OCI-LY3 (cell line): ENCODE measurements around the gene FERMT3.

Experiments
- H2AFZ ChIP-seq: fragments of 200-600, 300-600 bp; shearing (Covaris generic); 2 replicates; pipeline ENCODE4 v1.6.0; 2014; ENCODE audit warnings: antibody characterized with exemption, low read depth, low read length
- H3K27ac ChIP-seq: fragments of 200-600, 300-600 bp; sonication (generic); 2 replicates; pipeline ENCODE4 v1.5.1; 2014; ENCODE audit warnings: mild to moderate bottlenecking, low read length, moderate library complexity, mixed read lengths
- H3K27me3 ChIP-seq: fragments of 200-600, 300-600 bp; sonication (generic); 2 replicates; pipeline ENCODE4 v1.6.1; 2014; ENCODE audit warnings: low read depth, low read length, mixed read lengths
- H3K36me3 ChIP-seq: fragments of 200-600, 300-600 bp; sonication (generic); replicated peaks from 2 replicates; pipeline ENCODE3; 2014; ENCODE audit warnings: low read depth, low read length, mixed read lengths
- H3K4me1 ChIP-seq: fragments of 300-600, 200-600 bp; sonication (generic); 2 replicates; pipeline ENCODE4 v1.6.1; 2014; ENCODE audit warnings: low read length, mixed read lengths
- H3K4me2 ChIP-seq: fragments of 200-600, 300-600 bp; sonication (generic); 2 replicates; pipeline ENCODE4 v1.6.1; 2014; ENCODE audit warnings: low read length, mixed read lengths
- H3K4me3 ChIP-seq: fragments of 300-600, 200-600 bp; sonication (generic); 2 replicates; pipeline ENCODE4 v1.5.1; 2014; ENCODE audit warnings: antibody characterized with exemption, mild to moderate bottlenecking, low read length, moderate library complexity
- H3K79me2 ChIP-seq: fragments of 300-600, 200-600 bp; shearing (Covaris generic); 2 replicates; pipeline ENCODE4 v1.6.1; 2014; ENCODE audit warnings: mild to moderate bottlenecking, low read length, mixed read lengths
- H3K9ac ChIP-seq: fragments of 300-600, 200-600 bp; shearing (Covaris generic); 2 replicates; pipeline ENCODE4 v1.6.0; 2014; ENCODE audit warnings: mild to moderate bottlenecking, low read length, moderate library complexity
- H3K9me3 ChIP-seq: fragments of 200-600, 300-600 bp; shearing (Covaris generic); 2 replicates; pipeline ENCODE4 v1.6.1; 2014; ENCODE audit warnings: low read length, mixed read lengths; ENCODE audit not compliant: insufficient read depth
- H4K20me1 ChIP-seq: fragments of 200-600, 300-600 bp; sonication (generic); 2 replicates; pipeline ENCODE4 v1.6.1; 2016; ENCODE audit warnings: low read length, mixed read lengths; ENCODE audit not compliant: insufficient read depth
- EZH2phosphoT487 ChIP-seq: fragments of 200-600 bp; shearing (Covaris generic); IDR thresholded peaks from 2 replicates; pipeline ENCODE4 v1.6.1; 2018; ENCODE audit warnings: antibody characterized with exemption, mixed run types, low read depth
- TF ChIP-seq, protein P1 (sequence below): fragments of 200-600, 300-600 bp; sonication (generic); IDR thresholded peaks from 2 replicates; pipeline ENCODE4 v1.5.1; 2014; ENCODE audit warnings: antibody characterized with exemption, low read length, low read depth

Gene FERMT3

GRCh38 chr11:64234647-64235379 is 28.3 kb downstream of the FERMT3 start:
- Histone ChIP-seq H4K20me1 (peaks cover 9% of the 10 kb centered on the region; the same call in 1 of the 2 replicates), H3K4me3 (peak overlapping the region; percentile 94), H3K4me1 (peaks cover 47% of the 10 kb centered on the region), H2AFZ (no peak overlapping the region), H3K27me3 (no peaks in the 10 kb centered on the region), H3K27ac (peak overlapping the region; percentile 35), H3K79me2 (peaks cover 13% of the 10 kb centered on the region), H3K9me3 (no peaks in the 10 kb centered on the region), H3K36me3 (peaks cover 30% of the 10 kb centered on the region), H3K4me2 (peak overlapping the region; percentile 99), H3K9ac (peak overlapping the region; percentile 81)
- TF ChIP-seq EZH2phosphoT487 = no peak
- TF ChIP-seq, protein P1, sequence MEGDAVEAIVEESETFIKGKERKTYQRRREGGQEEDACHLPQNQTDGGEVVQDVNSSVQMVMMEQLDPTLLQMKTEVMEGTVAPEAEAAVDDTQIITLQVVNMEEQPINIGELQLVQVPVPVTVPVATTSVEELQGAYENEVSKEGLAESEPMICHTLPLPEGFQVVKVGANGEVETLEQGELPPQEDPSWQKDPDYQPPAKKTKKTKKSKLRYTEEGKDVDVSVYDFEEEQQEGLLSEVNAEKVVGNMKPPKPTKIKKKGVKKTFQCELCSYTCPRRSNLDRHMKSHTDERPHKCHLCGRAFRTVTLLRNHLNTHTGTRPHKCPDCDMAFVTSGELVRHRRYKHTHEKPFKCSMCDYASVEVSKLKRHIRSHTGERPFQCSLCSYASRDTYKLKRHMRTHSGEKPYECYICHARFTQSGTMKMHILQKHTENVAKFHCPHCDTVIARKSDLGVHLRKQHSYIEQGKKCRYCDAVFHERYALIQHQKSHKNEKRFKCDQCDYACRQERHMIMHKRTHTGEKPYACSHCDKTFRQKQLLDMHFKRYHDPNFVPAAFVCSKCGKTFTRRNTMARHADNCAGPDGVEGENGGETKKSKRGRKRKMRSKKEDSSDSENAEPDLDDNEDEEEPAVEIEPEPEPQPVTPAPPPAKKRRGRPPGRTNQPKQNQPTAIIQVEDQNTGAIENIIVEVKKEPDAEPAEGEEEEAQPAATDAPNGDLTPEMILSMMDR = no peak

DNA sequence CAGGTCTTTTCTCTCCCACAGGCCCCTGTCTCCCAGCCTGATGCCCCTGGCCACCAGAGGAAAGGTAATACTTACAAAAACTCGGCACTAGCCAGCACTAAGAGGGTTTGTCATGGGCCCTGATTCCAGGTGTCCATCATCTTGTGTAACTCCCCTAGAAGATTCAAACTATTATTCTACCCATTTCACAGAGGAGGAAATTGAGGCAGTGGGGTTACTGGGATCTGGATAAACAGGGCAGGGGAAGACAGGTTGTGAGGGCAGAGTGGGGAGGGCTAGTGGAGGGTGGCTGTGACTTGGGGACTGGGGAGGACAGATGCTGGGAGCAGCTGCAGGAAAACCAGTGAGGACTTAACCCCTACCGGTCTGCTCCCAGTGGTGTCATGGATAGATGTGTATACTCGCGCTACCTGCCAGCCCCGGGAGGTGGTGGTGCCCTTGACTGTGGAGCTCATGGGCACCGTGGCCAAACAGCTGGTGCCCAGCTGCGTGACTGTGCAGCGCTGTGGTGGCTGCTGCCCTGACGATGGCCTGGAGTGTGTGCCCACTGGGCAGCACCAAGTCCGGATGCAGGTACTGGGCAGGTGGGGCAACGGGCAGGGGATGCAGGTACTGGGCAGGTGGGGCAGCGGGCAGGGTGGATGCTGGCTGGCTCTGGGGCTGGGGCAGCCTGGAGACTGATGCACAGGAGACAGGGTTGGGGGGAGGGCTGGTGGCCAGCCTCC is 29.1 kb downstream of the FERMT3 start:
- Histone ChIP-seq H3K79me2 (peaks cover 17% of the 10 kb centered on the region), H2AFZ (no peak overlapping the region), H3K4me1 (peaks cover 53% of the 10 kb centered on the region), H3K4me2 (peak overlapping the region; percentile 99), H3K36me3 (peaks cover 31% of the 10 kb centered on the region), H3K27me3 (no peaks in the 10 kb centered on the region), H3K9me3 (no peaks in the 10 kb centered on the region), H3K9ac (peak overlapping the region; percentile 81), H3K27ac (peak overlapping the region; percentile 35; the same call in 1 of the 2 replicates), H3K4me3 (peak overlapping the region; percentile 94), H4K20me1 (peaks cover 9% of the 10 kb centered on the region; the same call in 1 of the 2 replicates)
- no peak for TF ChIP-seq EZH2phosphoT487
- TF ChIP-seq, protein P1 = no peak

DNA sequence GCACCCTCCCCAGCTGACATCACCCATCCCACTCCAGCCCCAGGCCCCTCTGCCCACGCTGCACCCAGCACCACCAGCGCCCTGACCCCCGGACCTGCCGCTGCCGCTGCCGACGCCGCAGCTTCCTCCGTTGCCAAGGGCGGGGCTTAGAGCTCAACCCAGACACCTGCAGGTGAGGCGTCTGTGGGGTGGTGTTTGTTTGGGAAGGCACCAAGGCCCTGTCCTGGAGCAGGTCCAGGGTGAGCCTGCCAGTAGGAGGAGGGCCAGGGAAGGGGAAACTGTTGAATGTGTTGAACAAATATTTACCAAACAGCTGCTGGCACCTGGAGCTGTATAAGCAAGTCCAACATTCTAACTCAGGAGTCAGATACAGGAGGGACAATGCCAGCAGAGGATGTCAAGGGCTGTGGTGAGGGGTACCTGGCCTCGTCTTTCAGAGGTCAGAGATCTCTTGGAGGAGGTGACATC is 31.0 kb downstream of the FERMT3 start:
- no peak for TF ChIP-seq EZH2phosphoT487
- TF ChIP-seq, protein P1 = no peak
- peaks cover 9% of the 10 kb centered on the region; the same call in 1 of the 2 replicates for H4K20me1 ChIP-seq

DNA sequence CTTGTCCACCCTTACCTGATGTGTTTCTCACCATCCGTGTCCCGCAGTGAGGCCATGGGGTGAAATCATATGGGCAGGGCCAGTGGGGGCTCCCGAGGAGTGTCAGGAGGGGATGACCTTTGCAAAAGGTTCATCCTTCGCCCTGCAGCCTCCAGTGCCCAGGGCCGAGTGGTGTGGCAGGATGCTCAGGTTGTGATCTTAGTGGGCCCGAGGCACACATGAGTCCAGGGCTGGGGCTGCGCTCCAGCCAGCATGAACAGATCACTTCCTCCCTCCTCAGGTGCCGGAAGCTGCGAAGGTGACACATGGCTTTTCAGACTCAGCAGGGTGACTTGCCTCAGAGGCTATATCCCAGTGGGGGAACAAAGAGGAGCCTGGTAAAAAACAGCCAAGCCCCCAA is 31.6 kb downstream of the FERMT3 start:
- peak overlapping the region; percentile 48 for H3K4me2 ChIP-seq
- H3K36me3 ChIP-seq = peaks cover 38% of the 10 kb centered on the region
- TF ChIP-seq, protein P1 = no peak
- TF ChIP-seq EZH2phosphoT487 = no peak
- H3K27ac ChIP-seq = peak overlapping the region; percentile 89
- no peak overlapping the region; the same call in 1 of the 2 replicates for H3K4me3 ChIP-seq
- peaks cover 9% of the 10 kb centered on the region; the same call in 1 of the 2 replicates for H4K20me1 ChIP-seq
- peaks cover 33% of the 10 kb centered on the region for H3K79me2 ChIP-seq
- H3K4me1 ChIP-seq = peaks cover 62% of the 10 kb centered on the region
- no peaks in the 10 kb centered on the region for H3K9me3 ChIP-seq
- H2AFZ ChIP-seq = no peak overlapping the region
- H3K9ac ChIP-seq = peak overlapping the region; percentile 47; the same call in 1 of the 2 replicates
- no peaks in the 10 kb centered on the region for H3K27me3 ChIP-seq

More for the DNA sequence above, 31.0 kb downstream of the FERMT3 start:
- H3K79me2 ChIP-seq = peaks cover 27% of the 10 kb centered on the region
- H3K27me3 ChIP-seq = no peaks in the 10 kb centered on the region
- no peak overlapping the region for H2AFZ ChIP-seq
- peak overlapping the region; percentile 47; the same call in 1 of the 2 replicates for H3K9ac ChIP-seq
- no peaks in the 10 kb centered on the region for H3K9me3 ChIP-seq
- H3K36me3 ChIP-seq = peaks cover 34% of the 10 kb centered on the region
- peaks cover 56% of the 10 kb centered on the region for H3K4me1 ChIP-seq
- H3K4me2 ChIP-seq = peak overlapping the region; percentile 48
- peak overlapping the region; percentile 89 for H3K27ac ChIP-seq
- H3K4me3 ChIP-seq = no peak overlapping the region; the same call in 1 of the 2 replicates
